GM18907 (cell line): Measurements from ENCODE around the gene LDB3.

Experiments
- ATAC-seq: cut with Tn5 transposase; IDR thresholded peaks from one replicate; pipeline ENCODE4 v1.9.1; 2021; ENCODE audit warnings: mild to moderate bottlenecking, moderate library complexity; ENCODE audit not compliant: unreplicated experiment

The LDB3 gene

GRCh38 chr10:86703176-86703575, 34.9 kb downstream of the LDB3 start:
- no peak for ATAC-seq

- no peak for ATAC-seq
These were observed 36.8 kb downstream of the LDB3 start for GRCh38 chr10:86705139-86705538.

DNA sequence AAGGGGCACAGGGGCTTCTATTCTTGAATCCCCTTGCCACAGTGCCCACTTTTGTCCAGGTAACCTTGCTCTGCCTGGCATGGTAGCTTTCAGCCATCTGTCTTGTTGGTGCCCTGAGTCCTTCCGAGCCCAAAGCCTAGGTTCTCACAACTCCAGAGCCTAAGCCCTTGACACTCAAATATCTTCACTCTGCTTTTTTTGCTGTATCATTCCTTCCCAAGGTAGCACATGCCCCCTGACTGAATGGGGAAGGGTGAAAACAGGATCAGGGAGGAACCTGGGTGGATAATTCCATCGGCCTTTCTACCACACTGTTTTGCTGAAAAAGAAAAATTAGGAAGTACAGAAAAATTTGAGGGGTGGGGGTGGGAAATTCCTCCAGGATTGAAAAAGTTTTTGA, 37.6 kb downstream of the LDB3 start:
- ATAC-seq = no peak

DNA sequence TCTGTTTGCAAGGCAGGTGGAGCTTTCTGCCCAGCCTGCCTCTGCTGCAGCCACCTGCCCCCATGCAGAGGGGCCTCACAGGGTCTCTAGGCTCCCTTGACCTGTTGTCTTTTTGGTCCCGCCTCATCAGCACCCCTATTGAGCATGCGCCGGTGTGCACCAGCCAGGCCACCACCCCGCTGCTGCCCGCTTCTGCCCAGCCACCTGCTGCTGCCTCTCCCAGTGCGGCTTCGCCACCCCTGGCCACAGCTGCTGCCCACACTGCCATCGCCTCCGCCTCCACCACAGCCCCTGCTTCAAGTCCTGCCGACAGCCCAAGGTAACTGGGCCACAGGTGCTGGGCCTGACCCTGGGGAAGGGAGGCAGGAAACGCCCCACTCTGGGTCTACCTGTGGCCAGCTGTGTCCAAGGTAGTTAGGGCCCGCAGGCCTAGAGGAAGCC, 38.1 kb downstream of the LDB3 start:
- no peak for ATAC-seq

DNA sequence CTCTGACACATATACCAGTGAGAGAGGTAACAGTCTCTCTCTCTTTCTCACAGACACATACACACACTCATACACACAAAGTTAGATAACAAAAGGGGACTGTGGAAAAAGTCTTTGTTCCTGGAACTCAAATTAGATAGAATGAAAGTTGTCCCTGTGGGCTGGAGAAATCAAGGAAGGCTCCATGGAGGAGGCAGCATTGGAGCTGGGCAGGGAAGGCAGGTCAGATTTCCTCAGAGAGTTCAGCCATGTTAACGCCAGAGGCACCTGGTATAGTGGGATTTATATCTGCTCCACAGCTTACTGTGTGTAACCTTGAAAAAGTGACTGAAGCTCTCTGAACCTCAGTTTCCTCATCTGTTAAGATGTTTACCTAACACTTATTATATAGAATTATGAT, 38.7 kb downstream of the LDB3 start:
- no peak for ATAC-seq

GRCh38 chr10:86707505-86707904, 39.2 kb downstream of the LDB3 start:
- ATAC-seq = no peak

- no peak for ATAC-seq
These were observed 39.9 kb downstream of the LDB3 start for GRCh38 chr10:86708068-86708782.

DNA sequence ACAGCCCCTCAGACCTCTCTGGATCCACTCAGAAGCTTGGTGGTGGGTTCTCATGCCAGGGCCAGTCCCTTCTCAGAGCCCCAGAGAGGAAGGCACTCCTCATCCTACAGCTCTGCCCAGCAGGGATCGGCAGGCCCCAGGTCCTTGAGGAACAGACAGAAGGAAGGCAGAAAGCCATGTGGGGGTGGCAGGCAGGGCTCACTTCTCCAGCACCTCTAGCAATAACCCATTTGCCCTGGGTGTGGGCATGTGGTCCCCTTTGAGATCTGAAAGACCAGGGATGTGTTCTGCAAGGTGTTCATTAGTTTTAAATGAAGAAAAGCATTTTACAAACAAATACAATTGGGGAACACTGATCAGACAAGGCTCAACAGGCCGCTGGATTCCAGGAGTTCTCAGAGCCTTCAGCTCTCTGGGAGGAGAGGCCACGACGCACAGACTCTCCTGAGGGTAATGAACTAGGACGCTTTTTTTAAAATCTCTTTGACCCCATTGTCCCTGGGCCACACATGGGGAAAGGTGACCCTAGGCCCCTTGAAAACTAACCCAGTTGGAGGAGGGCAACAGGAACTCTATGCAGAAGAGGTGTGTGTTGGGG, 40.6 kb downstream of the LDB3 start:
- ATAC-seq = no peak

DNA sequence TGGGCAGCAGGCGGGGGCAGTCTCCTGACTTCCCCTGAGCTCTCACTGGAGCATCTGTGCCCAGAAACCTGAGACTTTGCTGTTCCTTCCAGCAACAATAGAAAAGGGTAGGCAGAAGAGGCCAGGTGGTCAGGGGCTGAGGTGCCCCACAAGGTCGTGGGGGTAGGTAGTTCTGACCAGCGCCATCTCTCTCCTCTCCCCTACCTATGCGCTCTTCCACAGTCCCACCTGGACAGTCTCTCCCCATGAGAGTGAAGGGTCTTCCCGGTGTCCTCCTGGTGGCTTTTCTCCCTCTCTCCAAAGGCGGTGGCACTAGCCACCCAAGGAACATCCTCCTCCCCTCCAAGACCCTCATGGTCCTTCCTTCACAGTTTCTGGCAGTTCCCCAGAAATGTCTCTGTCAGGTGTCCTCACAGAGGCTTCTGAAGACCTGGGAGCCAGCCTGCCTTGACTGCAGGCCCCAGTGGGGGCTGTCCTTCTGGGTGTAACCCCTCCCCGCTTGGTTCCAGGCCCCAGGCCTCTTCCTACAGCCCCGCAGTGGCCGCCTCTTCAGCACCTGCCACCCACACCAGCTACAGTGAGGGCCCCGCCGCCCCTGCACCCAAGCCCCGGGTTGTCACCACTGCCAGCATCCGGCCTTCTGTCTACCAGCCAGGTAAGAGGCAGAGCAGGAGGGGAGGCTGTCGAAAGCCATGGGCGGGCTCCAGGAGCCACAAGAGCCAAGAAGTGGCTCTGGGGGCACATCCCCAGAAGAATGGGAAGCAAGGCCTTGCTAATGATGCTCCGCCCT, 41.3 kb downstream of the LDB3 start:
- ATAC-seq = no peak

GRCh38 chr10:86710987-86711512, 42.7 kb downstream of the LDB3 start:
- peak; percentile 85 for ATAC-seq

GRCh38 chr10:86711513-86712316, 43.4 kb downstream of the LDB3 start:
- peak; percentile 46 for ATAC-seq

DNA sequence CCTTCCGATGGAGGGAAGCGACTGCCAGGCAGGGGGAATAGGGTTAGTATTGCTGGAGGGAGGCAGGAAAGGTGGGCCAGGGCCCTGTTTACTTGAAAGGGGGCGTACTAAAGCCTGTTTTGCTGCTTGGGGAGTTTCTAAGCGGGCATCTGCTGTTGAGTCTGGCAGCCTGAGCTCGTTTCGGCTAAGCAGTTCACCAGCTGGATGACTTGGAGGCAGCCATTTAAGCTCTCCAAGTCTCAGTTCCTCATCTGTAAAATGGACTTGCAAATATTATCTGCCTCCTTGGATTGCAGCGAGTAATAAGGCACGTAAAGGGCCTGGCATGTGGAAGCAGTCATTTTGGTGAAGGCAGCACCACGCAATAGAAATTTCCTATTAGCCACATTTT, 44.0 kb downstream of the LDB3 start:
- peak; percentile 22 for ATAC-seq

DNA sequence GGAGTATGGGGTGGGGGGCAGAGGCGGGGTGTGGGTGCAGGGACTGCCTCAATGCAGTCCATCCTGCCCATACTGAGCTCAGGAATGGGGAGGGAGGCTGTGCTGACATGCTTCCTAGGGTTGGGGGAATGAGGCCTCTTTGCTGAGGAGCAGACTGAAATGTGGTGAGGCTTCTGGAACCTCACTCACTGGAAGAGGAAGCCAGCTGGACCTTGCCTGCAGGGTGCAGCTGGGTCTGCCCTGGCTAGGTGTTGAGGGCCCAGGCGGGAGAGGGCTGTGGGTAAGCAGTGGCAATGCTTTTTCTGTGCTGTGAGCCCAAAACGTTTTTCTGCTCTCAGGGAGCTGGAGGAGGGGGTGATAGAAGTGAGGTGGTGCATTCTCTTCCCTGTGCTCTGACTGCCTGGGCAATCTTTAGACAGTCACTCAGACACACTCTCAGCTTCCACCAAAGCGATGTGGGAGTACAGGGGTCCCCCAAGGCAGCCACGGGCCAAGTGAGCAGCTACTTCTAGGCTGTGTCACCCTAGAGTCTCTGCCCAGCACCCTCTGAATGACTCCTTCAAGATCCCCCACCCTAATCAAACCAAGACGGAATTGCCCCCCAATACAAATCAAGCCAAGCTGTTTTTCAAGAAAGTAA, 47.0 kb downstream of the LDB3 start:
- ATAC-seq = no peak

GRCh38 chr10:86715836-86716235, 47.5 kb downstream of the LDB3 start:
- ATAC-seq = no peak

DNA sequence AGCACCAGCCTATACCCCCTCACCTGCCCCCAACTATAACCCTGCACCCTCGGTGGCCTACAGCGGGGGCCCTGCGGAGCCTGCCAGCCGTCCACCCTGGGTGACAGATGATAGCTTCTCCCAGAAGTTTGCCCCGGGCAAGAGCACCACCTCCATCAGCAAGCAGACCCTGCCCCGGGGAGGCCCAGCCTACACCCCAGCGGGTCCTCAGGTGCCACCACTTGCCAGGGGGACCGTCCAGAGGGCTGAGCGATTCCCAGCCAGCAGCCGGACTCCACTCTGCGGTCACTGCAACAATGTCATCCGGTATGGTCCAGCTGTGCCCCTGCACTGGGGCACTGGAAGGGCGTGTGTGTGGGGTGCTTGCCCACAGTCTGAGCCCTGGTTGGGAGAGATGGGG, 48.2 kb downstream of the LDB3 start:
- ATAC-seq = no peak

DNA sequence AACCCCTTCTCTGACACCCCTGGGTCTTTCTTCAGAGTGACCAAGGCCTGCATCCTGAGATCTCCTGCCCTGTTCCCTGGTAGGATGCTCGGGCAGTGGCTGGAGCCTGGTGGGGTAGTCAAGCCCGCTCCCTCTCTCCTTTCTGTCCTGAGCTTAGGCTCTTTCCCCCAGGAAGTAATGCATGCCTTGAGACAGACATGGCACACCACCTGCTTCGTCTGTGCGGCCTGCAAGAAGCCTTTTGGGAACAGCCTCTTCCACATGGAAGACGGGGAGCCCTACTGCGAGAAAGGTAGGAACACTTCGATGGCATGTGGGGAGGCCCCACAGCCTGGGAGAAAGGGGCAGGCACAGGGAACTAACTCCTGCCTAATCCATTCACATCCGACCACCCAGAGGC, 50.2 kb downstream of the LDB3 start:
- no peak for ATAC-seq

DNA sequence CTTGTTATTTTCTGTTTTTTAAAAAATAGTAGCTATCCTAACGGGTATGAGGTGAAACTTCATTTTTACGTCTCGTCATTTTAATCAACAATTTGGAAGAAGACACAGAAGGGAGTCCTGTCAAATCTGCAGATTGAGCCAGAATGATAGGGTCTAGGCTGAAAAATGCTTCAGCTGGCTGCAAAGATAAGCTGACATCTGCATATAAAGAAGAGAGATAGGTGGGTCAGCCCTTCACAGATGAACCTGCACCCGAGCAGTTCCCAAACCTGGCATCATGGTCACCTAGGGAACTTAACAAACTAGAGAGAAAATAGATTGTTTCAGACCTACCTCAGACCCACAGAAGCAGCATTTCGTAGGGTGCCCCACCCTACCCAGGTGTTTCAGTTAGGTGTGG, 52.9 kb downstream of the LDB3 start:
- no peak for ATAC-seq

- ATAC-seq = no peak
These were observed 54.7 kb downstream of the LDB3 start for GRCh38 chr10:86723009-86723408.

DNA sequence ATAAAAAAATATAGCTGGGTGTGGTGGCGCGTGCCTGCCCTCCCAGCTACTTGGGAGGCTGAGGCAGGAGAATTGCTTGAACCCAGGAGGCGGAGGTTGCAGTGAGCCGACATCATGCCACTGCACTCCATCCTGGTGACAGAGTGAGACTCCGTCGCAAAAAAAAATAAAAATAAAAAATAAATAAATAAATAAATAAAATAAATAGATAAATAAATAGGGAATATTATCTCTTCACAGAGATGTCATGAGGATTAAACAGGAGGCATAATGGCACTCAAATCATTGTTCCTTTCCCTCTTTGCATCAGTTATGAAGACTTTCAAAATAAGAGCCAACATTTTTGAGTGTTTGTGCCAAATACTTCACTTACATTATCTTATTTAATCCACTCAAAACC, 56.1 kb downstream of the LDB3 start:
- ATAC-seq = no peak

DNA sequence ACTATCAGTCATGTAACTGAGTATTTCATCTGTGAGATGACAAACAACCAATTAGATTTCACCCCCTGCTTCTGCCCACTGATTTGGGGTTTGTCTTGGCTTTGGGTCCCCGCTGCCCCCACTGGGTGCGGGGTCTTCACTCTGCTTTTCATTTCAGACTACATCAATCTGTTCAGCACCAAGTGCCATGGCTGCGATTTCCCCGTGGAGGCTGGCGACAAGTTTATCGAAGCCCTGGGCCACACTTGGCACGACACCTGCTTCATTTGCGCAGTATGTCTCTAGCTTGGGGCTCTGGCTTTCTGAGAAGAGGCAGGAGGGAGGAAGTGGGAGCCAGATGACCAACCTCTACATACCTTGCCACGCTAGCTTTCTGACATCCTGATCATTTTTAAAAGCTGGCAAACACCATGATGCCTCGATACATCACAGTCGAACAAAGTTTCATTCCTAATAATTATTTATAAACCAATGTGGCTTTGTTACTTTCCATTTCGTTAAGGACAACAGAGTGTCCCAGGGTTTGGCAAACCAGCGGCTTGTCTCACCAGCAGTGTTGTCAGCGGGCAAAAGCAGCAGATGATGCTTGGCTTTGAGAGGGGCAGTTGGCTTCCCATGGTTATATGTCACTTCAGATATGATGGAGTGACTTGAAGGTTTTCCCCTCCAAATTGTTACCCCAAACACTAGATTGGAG, 57.8 kb downstream of the LDB3 start:
- ATAC-seq = no peak
